ENCODE data around the gene ATP1B4.
A peak's percentile ranks its signal among the peaks of the same experiment; 100 is the strongest.

The ATP1B4 gene

GRCh38 chrX:120377179-120377578 is 15.3 kb downstream of the ATP1B4 start:
- no peak for DNase-seq

- no peak for DNase-seq
These were observed 15.8 kb downstream of the ATP1B4 start for GRCh38 chrX:120377715-120378114.

GRCh38 chrX:120378570-120378969 is 16.7 kb downstream of the ATP1B4 start:
- DNase-seq = no peak

- DNase-seq = no peak
These were observed 18.2 kb downstream of the ATP1B4 start for GRCh38 chrX:120379937-120380681.

DNA sequence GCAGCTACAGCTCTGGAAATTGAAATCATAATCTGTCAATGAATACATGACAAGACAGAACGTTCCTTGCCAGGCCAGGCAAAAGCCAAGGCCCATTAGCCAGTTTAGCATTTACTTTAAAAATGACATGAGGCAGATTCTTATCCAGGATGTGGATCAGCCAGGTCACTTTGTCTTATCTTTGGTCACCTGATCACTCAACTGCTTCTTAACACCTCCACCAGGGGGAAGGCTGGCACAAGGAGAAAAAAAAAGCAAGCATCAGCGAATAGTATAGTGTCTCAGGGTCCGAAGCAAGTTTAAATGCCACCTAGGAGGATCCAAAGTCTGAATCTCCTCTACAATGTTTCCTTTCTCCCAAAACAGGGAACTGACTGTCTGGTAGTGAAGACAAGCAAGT is 18.8 kb downstream of the ATP1B4 start:
- no peak for DNase-seq

- no peak for DNase-seq
These were observed 39.4 kb downstream of the ATP1B4 start for GRCh38 chrX:120401301-120401700.

GRCh38 chrX:120402369-120402768 is 40.5 kb downstream of the ATP1B4 start:
- no peak for DNase-seq

GRCh38 chrX:120406638-120407037 is 44.7 kb downstream of the ATP1B4 start:
- no peak for DNase-seq

GRCh38 chrX:120408168-120408567 is 46.3 kb downstream of the ATP1B4 start:
- DNase-seq = no peak

DNA sequence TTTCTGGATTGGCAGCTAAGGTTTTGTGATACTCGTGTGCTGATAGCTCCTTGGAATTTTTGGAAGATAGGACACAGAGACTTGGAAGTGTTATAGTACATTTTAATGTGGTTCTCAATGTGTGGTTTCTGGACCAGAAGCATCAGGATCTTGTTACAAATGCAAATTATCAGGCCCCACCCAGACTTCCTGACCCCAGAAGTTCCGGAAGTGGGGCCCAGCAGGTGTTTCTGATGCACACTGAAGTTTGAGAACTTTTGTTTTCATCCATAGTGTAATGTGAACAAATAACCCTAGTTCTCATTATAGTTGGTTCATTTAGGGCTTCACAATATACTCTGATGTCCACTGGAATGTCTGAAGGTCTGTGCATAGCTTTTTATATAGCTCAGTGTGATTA is 57.6 kb downstream of the ATP1B4 start:
- no peak for DNase-seq

GRCh38 chrX:120426599-120426998 is 64.7 kb downstream of the ATP1B4 start:
- DNase-seq = no peak

DNA sequence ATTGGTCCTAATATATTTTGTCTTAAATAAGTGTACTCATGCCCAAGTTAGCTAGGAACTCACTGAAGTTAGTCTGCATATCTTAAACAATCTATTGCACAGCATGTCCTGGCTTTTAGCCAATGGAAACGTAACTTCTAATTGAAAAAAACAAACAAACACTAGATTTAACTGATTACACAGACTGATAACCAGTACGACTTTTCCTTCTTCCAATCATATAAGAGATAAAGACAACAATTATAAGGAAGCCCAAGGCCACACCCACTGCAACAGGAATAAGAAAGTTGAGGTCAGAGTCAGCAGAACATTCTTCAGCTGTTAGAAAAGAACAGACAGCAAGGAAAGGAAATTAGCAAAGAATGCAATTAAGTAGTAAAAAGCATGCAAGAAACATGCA is 66.4 kb downstream of the ATP1B4 start:
- peak; percentile 16 for DNase-seq

DNA sequence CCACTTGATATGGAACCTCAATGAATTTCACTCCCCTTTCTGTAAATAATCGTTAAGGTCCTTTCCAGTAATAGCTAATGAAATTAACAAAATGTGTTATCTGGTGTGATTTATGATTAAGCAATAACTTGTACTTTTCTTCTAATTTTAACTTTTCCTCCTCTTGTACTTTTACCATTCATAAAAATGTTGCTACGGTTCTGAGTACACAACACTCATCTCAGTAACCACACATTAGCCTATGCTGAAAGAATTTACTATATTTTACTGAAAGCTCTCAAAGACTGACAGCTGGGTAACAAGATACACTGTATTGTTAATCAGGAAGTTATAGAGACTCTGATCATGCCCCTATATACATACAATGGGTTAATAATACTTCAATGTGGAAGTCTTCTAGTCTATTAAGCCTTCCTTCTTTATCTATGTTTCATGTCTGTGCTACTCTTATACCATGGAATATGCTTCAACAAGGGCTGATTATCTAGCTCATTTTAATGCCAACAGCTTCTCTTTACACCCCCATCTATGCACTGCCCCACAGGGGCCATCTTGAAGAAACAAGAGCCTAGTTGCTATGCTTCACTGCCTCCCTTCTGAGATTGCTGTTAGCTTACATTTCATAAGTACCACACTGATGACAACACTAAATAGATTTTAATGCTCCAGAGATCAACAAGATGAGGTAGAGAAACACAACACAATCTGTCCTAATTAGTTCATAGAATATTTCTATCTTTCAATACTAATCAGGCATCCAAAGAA is 68.1 kb downstream of the ATP1B4 start:
- no peak for DNase-seq
